Measurements from ENCODE around the gene PAK1. TPM values are rescaled to one million over a fixed set of nuclear protein-coding genes. Genes with fewer than 3 reads are reported as not detected.

The PAK1 gene
- polyA plus RNA-seq, 1 experiment, result 70.3 TPM

DNA sequence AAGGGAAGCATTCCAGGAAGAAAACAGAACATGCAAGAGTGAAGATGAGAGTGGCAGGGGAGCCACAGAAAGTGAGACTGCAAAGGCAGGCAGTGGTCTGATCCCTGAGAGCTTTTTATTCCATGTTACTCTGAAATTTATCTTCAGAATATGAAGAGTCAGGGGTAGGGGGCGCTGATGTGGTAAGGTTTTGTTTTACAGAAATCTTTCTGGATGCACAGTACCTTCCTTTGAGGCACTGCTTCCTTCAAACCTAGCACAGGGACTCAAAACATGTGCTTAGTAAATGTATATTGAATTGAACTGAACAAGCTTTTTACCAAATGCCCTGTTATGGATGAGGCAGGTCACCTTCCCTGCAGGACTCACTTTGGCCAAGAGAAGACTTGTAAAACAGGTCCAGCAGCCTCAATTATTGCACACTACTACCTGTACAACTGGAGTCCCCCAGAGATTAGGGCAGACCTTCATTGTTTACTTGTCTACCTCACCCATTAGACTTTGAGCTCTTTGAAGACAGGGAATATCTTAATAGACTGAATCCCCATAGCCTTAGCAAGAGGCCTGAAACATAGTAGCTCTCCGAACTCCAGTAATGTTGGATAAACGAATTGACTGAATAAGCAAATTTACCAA is 2.2 kb downstream of the PAK1 start:
- DNase-seq (ENCODE audit: low read depth, low spot score), result no peak
- CTCF ChIA-PET, result interaction anchor here (0.8 to 1.6 kb wide), 3 partner anchors 14 to 76 kb away, joined by 3 to 4 read pairs (median 4); no protein-coding TSS in a partner anchor
- Histone ChIP-seq H3K27ac (ENCODE audit: low read depth, low read length) (no peak overlapping the region), H3K9me3 (ENCODE audit: control insufficient read depth, insufficient read depth, low read length) (no peaks in the 10 kb centered on the region), H3K27me3 (ENCODE audit: control insufficient read depth, insufficient read depth, low read length) (peaks cover 29% of the 10 kb centered on the region), H3K4me3 (ENCODE audit: low read depth, low read length) (no peak overlapping the region)
- POLR2A ChIA-PET, result no interaction called here
- TF ChIP-seq, protein P1, sequence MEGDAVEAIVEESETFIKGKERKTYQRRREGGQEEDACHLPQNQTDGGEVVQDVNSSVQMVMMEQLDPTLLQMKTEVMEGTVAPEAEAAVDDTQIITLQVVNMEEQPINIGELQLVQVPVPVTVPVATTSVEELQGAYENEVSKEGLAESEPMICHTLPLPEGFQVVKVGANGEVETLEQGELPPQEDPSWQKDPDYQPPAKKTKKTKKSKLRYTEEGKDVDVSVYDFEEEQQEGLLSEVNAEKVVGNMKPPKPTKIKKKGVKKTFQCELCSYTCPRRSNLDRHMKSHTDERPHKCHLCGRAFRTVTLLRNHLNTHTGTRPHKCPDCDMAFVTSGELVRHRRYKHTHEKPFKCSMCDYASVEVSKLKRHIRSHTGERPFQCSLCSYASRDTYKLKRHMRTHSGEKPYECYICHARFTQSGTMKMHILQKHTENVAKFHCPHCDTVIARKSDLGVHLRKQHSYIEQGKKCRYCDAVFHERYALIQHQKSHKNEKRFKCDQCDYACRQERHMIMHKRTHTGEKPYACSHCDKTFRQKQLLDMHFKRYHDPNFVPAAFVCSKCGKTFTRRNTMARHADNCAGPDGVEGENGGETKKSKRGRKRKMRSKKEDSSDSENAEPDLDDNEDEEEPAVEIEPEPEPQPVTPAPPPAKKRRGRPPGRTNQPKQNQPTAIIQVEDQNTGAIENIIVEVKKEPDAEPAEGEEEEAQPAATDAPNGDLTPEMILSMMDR (IDR thresholded peaks at IDR 0.05; ENCODE audit: low read depth, low read length), result 0 out of 2 replicates have a peak, but pooled peaks have one; percentile 11

DNA sequence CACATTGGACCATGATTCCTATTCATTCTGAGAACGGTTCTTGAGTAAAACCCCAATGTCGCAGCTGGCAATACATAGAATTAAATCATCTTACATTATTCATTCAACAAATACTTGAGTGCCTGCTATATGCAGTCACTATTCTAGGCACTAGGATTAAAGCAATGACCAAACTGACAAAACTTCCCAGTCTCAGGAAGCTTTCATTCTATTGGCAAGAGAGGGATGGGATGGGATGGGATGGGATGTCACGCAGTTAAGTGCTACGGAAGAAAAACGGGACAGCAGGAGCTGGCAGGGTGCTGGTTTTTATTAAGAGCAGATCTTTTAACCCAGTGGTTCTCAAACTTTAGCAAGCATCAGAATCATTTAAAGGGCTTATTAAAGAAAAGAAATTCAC is 2.9 kb downstream of the PAK1 start:
- POLR2A ChIA-PET, result no interaction called here
- DNase-seq (ENCODE audit: low read depth, low spot score), result no peak
- no peak overlapping the region for H3K4me3 ChIP-seq (ENCODE audit: low read depth, low read length)
- no peaks in the 10 kb centered on the region for H3K9me3 ChIP-seq (ENCODE audit: control insufficient read depth, insufficient read depth, low read length)
- no peak overlapping the region for H3K27ac ChIP-seq (ENCODE audit: low read depth, low read length)
- H3K27me3 ChIP-seq (ENCODE audit: control insufficient read depth, insufficient read depth, low read length), result peaks cover 29% of the 10 kb centered on the region
- TF ChIP-seq, protein P1 (IDR thresholded peaks at IDR 0.05; ENCODE audit: low read depth, low read length), result no peak
- CTCF ChIA-PET, result interaction anchor here (0.6 to 1.6 kb wide), 2 partner anchors 77 to 423 kb away, joined by 3 to 4 read pairs; no protein-coding TSS in a partner anchor

DNA sequence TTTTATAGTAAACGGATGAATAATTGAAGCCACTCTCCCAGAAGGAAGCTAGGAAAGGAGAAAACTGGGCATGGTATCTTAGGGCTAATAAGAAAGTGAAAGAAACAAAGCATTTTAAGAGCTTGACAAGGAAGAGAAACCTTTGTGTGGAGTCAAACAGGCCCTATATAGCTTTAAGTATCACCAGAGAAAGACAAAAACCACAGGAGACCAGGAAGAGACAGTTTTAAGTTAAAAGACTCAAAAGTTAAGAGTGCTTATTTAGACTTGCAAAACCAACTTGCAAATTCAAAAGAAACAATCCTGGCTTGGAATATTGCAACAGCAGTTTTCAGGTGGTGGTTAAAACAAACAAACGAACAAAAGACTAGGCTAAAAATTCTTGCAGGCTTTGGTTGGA is 3.4 kb downstream of the PAK1 start:
- CTCF ChIA-PET, result interaction anchor here (0.6 to 1.6 kb wide), 3 partner anchors 78 to 571 kb away, joined by 3 to 4 read pairs (median 3); no protein-coding TSS in a partner anchor
- no peak for DNase-seq (ENCODE audit: low read depth, low spot score)
- POLR2A ChIA-PET, result no interaction called here
- peaks cover 29% of the 10 kb centered on the region for H3K27me3 ChIP-seq (ENCODE audit: control insufficient read depth, insufficient read depth, low read length)
- no peak overlapping the region for H3K27ac ChIP-seq (ENCODE audit: low read depth, low read length)
- TF ChIP-seq, protein P1 (IDR thresholded peaks at IDR 0.05; ENCODE audit: low read depth, low read length), result no peak
- no peaks in the 10 kb centered on the region for H3K9me3 ChIP-seq (ENCODE audit: control insufficient read depth, insufficient read depth, low read length)
- H3K4me3 ChIP-seq (ENCODE audit: low read depth, low read length), result no peak overlapping the region

DNA sequence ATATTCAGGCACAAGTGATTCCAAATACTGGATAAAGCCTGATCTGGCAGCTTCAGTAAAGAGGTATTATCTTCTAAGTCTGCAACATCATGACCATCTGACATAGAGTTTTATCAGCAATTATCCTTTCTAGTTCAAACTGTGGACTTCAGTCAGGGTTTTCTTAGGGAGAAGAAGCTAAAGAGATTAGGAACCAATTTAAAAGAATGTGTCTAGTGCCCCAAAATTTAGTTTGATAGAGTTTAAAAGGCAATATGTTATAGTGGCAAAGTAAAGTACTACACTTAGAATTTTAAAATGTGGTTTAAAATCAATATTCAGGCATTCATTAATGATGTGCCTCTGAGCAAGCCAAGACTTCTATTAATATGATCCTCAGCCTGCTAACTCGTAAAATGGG is 5.4 kb downstream of the PAK1 start:
- DNase-seq (ENCODE audit: low read depth, low spot score), result no peak
- peaks cover 21% of the 10 kb centered on the region for H3K27me3 ChIP-seq (ENCODE audit: control insufficient read depth, insufficient read depth, low read length)
- H3K9me3 ChIP-seq (ENCODE audit: control insufficient read depth, insufficient read depth, low read length), result no peaks in the 10 kb centered on the region
- CTCF ChIA-PET, result no interaction called here
- H3K27ac ChIP-seq (ENCODE audit: low read depth, low read length), result no peak overlapping the region
- POLR2A ChIA-PET, result no interaction called here
- TF ChIP-seq, protein P1 (IDR thresholded peaks at IDR 0.05; ENCODE audit: low read depth, low read length), result no peak
- H3K4me3 ChIP-seq (ENCODE audit: low read depth, low read length), result no peak overlapping the region

DNA sequence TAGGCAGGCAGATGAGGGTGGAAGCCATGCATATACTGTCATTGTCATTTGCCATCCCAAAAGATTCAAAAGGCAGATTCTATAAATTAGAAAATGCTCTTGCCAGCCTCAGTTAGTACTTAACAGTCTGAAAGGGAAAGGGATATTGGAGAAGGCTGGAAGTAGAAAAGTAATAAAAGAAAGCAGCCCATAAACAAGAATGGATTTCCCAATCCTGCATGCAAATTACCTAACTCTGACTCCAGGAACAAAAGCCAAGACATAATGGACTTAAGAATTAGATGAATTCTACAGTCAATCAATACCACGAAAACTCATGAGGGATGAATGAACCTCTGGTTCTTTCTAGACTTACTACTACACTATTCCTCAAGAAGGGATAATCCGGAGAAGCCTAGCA is 5.9 kb downstream of the PAK1 start:
- H3K27ac ChIP-seq (ENCODE audit: low read depth, low read length), result no peak overlapping the region
- no peak overlapping the region for H3K4me3 ChIP-seq (ENCODE audit: low read depth, low read length)
- H3K9me3 ChIP-seq (ENCODE audit: control insufficient read depth, insufficient read depth, low read length), result no peaks in the 10 kb centered on the region
- ChIA-PET POLR2A (no interaction called here), CTCF (no interaction called here)
- DNase-seq (ENCODE audit: low read depth, low spot score), result no peak
- peaks cover 21% of the 10 kb centered on the region for H3K27me3 ChIP-seq (ENCODE audit: control insufficient read depth, insufficient read depth, low read length)
- TF ChIP-seq, protein P1 (IDR thresholded peaks at IDR 0.05; ENCODE audit: low read depth, low read length), result no peak
